Measurements from ENCODE around the gene EIF5. TPM values are rescaled to one million over a fixed set of nuclear protein-coding genes. Genes with fewer than 3 reads are reported as not detected.

The EIF5 gene
- total and polyA plus RNA-seq, 2 experiments from 2014 or later, result 151 to 331 TPM

DNA sequence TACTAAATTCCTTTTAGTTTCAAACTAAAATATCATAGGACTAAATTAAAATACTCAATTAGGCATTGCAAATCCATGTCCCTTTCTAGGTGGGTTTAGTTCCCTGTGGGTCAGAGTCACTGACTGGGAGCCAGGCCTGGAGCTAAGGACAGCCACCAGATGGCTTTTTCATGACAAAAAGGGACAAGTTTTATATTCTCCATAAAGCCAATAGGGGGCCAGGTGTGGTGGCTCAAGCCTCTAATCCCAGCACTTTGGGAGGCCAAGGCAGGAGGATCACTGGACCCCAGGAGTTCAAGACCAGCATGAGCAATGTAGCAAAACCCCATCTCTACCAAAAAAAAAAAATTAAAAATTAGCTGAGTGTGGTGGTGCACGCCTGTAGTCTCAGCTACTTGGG, 35.4 kb upstream of the EIF5 start:
- no peaks in the 10 kb centered on the region for H3K79me2 ChIP-seq
- no peaks in the 10 kb centered on the region for H3K9me3 ChIP-seq (ENCODE audit: low read depth)

DNA sequence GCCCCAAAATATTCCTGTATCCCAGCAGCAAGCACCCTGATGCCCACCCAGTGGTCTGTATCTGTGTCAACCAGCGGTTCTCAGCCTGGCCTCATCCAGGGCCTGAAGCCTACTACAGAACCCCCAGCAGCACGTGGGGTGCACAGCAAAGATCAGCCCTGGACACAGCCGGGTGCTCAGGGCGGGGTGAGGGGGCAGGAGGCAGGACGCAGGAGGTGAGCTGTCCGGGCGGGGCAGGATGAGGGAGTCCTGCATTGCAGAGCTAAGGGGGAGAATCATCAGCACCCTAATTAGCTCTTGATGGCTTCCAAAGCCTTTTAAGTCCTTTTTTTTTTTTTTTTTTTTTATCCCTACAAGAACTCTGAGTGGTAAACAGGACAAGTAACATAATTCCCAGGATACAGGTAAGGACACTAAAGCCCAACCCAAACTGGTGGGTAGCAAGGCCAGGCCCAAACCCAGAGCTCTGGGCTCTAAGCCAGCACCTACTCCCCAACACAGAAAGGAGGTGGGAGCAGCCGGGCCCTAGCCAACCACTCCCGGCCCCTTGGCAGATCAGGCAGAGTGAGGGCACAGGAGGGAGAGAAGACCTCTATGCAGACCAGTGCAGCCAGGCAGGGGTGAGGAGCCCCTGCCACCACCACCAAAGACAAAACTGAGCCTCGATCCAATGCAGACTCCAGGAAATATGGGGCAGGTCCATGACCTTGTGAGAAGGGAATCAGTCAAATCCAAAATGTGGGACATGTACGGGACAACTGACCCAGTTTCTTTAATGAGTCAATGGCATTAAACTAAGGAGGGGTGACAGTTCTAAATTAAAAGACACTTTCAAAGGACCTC, 32.3 kb upstream of the EIF5 start:
- Histone ChIP-seq H3K79me2 (no peaks in the 10 kb centered on the region), H3K27ac (no peak overlapping the region), H2AFZ (no peak overlapping the region)

More for the DNA sequence above, 35.4 kb upstream of the EIF5 start:
- no peaks in the 10 kb centered on the region for H4K20me1 ChIP-seq (ENCODE audit: insufficient read depth, poor library complexity, severe bottlenecking)
- TF ChIP-seq EZH2 (IDR thresholded peaks at IDR 0.05; ENCODE audit: borderline replicate concordance), result no peak
- TF ChIP-seq, protein P1, sequence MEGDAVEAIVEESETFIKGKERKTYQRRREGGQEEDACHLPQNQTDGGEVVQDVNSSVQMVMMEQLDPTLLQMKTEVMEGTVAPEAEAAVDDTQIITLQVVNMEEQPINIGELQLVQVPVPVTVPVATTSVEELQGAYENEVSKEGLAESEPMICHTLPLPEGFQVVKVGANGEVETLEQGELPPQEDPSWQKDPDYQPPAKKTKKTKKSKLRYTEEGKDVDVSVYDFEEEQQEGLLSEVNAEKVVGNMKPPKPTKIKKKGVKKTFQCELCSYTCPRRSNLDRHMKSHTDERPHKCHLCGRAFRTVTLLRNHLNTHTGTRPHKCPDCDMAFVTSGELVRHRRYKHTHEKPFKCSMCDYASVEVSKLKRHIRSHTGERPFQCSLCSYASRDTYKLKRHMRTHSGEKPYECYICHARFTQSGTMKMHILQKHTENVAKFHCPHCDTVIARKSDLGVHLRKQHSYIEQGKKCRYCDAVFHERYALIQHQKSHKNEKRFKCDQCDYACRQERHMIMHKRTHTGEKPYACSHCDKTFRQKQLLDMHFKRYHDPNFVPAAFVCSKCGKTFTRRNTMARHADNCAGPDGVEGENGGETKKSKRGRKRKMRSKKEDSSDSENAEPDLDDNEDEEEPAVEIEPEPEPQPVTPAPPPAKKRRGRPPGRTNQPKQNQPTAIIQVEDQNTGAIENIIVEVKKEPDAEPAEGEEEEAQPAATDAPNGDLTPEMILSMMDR (IDR thresholded peaks at IDR 0.05; ENCODE audit: poor library complexity), result no peak
- TF ChIP-seq EZH2phosphoT487 (IDR thresholded peaks at IDR 0.05; ENCODE audit: low read depth, severe bottlenecking, unreplicated experiment), result no peak
- H2AFZ ChIP-seq, result no peak overlapping the region
- WGBS (ENCODE audit: low lambda C conversion rate, missing lambda C conversion rate), result 100% methylated on average over 1 of the region's 1 CpG
- H3K4me1 ChIP-seq (ENCODE audit: insufficient read depth), result no peaks in the 10 kb centered on the region
- H3K27me3 ChIP-seq, result no peaks in the 10 kb centered on the region
- no peak for DNase-seq (ENCODE audit: low spot score)
- no peaks in the 10 kb centered on the region for H3K9me2 ChIP-seq (replicated peaks; ENCODE audit: insufficient read depth)
- no peak overlapping the region for H3K27ac ChIP-seq
- H3K4me2 ChIP-seq, result no peak overlapping the region
- no peak overlapping the region for H3K4me3 ChIP-seq
- no peaks in the 10 kb centered on the region for H3K36me3 ChIP-seq (replicated peaks; ENCODE audit: insufficient read depth, low read depth)

DNA sequence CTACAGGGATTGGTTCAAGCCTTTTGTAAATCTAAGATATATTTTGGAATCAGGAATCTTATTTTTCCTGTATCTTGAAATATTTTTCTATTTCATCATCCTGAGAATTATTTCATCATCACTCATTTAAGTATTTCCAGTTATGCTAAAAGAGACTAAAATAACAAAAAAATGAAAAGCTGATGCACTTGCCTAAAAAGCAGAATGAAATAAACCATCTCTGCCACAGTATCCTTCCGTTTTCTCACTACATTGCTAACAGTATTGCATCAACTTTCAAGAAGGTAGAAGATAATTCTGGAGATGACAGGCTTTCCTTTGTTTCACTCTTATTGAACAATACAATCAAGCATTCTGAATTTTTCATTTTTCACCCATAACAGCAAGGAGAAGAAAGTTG, 31.1 kb upstream of the EIF5 start:
- H3K9me2 ChIP-seq (replicated peaks; ENCODE audit: insufficient read depth), result no peaks in the 10 kb centered on the region
- no peaks in the 10 kb centered on the region for H3K4me1 ChIP-seq (ENCODE audit: insufficient read depth)
- no peak overlapping the region for H3K27ac ChIP-seq
- no peak overlapping the region for H2AFZ ChIP-seq
- WGBS (ENCODE audit: low lambda C conversion rate, missing lambda C conversion rate), result 72% methylated on average over 1 of the region's 1 CpG
- no peak for TF ChIP-seq EZH2 (IDR thresholded peaks at IDR 0.05; ENCODE audit: borderline replicate concordance)
- TF ChIP-seq EZH2phosphoT487 (IDR thresholded peaks at IDR 0.05; ENCODE audit: low read depth, severe bottlenecking, unreplicated experiment), result no peak
- TF ChIP-seq, protein P1 (IDR thresholded peaks at IDR 0.05; ENCODE audit: poor library complexity), result no peak
- no peak for DNase-seq (ENCODE audit: low spot score)
- H3K36me3 ChIP-seq (replicated peaks; ENCODE audit: insufficient read depth, low read depth), result no peaks in the 10 kb centered on the region
- no peaks in the 10 kb centered on the region for H4K20me1 ChIP-seq (ENCODE audit: insufficient read depth, poor library complexity, severe bottlenecking)
- no peaks in the 10 kb centered on the region for H3K79me2 ChIP-seq
- H3K9me3 ChIP-seq (ENCODE audit: low read depth), result no peaks in the 10 kb centered on the region
- no peaks in the 10 kb centered on the region for H3K27me3 ChIP-seq
- no peak overlapping the region for H3K4me3 ChIP-seq
- H3K4me2 ChIP-seq, result no peak overlapping the region

More for the DNA sequence above, 32.3 kb upstream of the EIF5 start:
- WGBS (ENCODE audit: low lambda C conversion rate, missing lambda C conversion rate), result 93% methylated on average over 11 of the region's 11 CpGs
- H3K36me3 ChIP-seq (replicated peaks; ENCODE audit: insufficient read depth, low read depth), result no peaks in the 10 kb centered on the region
- TF ChIP-seq EZH2 (IDR thresholded peaks at IDR 0.05; ENCODE audit: borderline replicate concordance) (no peak), EZH2phosphoT487 (IDR thresholded peaks at IDR 0.05; ENCODE audit: low read depth, severe bottlenecking, unreplicated experiment) (no peak)
- TF ChIP-seq, protein P1 (IDR thresholded peaks at IDR 0.05; ENCODE audit: poor library complexity), result no peak
- H3K9me2 ChIP-seq (replicated peaks; ENCODE audit: insufficient read depth), result no peaks in the 10 kb centered on the region
- no peaks in the 10 kb centered on the region for H4K20me1 ChIP-seq (ENCODE audit: insufficient read depth, poor library complexity, severe bottlenecking)
- H3K27me3 ChIP-seq, result no peaks in the 10 kb centered on the region
- no peak overlapping the region for H3K4me3 ChIP-seq
- no peaks in the 10 kb centered on the region for H3K4me1 ChIP-seq (ENCODE audit: insufficient read depth)
- H3K4me2 ChIP-seq, result no peak overlapping the region
- DNase-seq (ENCODE audit: low spot score), result no peak
- no peaks in the 10 kb centered on the region for H3K9me3 ChIP-seq (ENCODE audit: low read depth)

All from hepatocyte (in vitro differentiated cells).